ENCODE data around the gene COG1. TPM values are rescaled to one million over a fixed set of nuclear protein-coding genes. Genes with fewer than 3 reads are reported as not detected.

COG1 gene
- total RNA-seq, 1 donor from 2014 or later, result 17.1 TPM

DNA sequence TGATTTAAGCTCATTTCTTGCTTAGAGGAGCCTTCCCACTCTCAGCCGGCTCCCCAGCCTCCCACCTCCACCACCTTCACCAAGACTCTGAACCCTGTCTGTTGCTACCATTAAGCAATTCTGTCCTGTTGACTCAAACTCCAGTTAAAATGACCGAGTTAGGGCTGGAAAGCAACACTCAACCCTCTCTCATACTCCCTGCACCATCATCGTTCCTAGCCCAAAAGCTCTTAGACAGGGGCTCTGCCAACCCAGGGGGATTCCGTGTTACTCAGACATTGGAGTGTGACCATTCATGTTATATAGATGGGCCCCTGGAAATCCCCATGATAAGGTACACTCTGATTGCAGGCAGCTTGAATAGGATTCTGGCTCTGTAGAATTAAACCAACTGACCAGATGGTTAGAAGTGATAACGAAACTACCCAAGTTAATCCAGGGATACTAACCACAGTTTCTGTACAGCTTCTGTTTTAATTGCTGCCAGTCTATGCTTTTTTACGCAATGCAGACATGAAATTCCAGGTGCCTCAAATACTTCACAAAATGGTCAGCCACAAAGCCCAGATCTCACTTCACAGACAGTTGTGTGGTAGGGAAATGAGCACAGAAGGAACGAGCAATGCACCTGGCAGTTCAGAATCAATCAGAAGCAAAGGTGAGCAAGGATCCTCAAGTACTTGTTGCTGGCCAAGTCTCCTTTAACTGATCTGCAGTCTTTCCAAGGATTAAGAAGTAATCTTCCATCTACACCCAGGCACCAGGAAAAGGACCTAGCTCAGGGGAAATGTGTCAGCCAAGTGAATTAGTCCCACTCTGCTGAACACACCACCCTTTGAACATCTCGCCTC is 25.9 kb upstream of the COG1 start:
- no peak for DNase-seq (ENCODE audit: low read depth, low spot score)

GRCh38 chr17:73168667-73169066 is 24.2 kb upstream of the COG1 start:
- DNase-seq (ENCODE audit: low read depth, low spot score), result no peak

DNA sequence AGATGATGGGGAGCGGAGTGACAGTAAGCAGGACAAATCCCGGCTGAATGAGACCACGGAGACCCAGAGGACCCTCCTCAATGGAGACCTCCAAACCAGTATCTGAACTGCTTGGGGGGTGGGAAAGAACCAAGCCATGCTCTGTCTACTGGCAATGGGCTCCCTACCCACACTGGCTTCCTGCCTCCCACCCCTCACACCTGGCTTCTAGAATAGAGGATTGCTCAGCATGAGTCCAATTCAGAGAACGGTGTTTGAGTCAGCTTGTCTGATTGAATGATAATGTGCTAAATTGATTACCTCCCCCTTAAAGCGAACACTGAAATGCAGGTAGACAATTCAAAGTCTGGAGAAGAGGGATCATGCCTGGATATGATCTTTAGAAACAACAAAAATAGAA is 22.5 kb upstream of the COG1 start:
- DNase-seq (ENCODE audit: low read depth, low spot score), result no peak

DNA sequence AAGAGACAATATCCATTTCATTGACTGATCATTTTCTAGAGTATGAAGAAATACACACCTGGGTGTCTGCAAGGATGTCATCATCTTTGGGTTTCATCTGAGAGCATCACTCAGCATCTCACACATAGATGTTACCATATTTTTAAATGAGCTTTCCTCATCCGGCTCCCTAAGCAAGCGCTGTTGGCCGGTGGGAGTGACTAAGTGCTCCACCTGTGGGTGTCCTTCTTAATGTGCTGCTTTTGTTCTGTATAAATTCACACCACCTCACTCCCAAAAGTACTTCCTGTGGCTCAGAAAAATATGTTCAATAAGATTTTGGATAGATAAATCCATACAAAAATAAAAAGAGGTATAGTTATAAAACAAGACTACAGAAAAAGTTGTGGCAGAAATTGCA is 20.6 kb upstream of the COG1 start:
- DNase-seq (ENCODE audit: low read depth, low spot score), result no peak

DNA sequence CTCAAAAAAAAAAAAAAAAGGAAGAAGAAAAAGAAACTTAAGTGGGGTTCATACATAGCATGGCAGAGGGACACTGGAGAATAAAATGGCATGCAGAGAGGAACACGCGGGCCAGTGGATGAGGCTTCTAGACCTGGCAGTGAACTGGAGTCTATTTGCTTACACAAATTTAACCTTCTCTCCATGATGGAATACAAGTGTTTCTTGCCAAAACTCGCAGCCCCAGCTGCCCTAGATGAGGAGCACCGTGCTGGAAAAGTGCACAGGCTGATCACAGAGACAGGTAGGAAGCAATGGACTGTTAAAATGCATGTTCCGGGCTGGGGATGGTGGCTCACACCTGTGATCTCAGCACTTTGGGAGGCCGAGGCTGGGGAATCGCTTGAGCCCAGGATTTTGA is 18.7 kb upstream of the COG1 start:
- no peak for DNase-seq (ENCODE audit: low read depth, low spot score)

DNA sequence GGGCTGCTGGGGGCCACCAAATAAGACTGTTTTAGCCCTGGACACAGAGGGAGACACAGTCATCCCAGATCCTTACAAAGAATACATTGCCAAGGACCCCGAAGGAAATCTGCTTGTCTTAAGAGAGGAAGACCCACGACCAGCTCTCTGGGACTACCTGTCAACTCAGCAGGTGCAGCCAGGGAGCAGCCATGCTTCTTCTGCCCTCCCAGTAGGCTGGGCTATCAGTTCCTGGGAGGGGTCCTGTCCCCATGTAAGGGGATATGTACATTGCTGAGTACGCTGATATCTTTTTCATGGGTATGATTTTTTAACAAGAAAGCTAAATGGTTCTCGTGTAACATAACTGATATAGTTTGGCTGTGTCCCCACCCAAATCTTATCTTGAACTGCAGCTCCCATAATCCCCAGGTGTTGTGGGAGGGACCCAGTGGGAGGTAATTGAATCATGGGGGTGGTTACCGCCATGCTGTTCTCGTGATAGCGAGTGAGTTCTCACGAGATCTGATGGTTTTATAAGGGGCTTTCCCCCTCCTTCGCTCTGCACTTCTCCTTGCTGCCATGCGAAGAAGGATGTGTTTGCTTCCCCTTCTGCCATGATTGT is 16.8 kb upstream of the COG1 start:
- no peak for DNase-seq (ENCODE audit: low read depth, low spot score)

- DNase-seq (ENCODE audit: low read depth, low spot score), result no peak
Observed at GRCh38 chr17:73179387-73179786, 13.5 kb upstream of the COG1 start.

DNA sequence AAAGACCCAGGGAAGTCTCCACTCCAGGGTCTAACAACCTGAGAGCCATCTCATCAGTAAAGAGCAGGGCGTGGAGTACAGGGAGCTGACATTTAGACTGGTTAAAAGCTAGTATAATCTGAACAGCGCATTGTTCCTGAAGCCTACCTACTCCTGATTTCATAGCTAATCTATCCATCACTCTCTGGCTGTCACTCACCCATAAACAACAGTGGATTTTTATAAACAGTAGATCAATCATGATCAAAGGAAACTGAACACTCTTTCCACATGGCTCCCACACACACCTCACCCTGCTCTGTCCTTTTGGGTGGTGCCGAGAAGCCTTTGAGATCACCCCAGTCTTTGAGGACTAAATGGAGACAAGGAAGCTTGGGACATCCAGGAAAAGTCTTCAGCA is 13.0 kb upstream of the COG1 start:
- no peak for DNase-seq (ENCODE audit: low read depth, low spot score)

DNA sequence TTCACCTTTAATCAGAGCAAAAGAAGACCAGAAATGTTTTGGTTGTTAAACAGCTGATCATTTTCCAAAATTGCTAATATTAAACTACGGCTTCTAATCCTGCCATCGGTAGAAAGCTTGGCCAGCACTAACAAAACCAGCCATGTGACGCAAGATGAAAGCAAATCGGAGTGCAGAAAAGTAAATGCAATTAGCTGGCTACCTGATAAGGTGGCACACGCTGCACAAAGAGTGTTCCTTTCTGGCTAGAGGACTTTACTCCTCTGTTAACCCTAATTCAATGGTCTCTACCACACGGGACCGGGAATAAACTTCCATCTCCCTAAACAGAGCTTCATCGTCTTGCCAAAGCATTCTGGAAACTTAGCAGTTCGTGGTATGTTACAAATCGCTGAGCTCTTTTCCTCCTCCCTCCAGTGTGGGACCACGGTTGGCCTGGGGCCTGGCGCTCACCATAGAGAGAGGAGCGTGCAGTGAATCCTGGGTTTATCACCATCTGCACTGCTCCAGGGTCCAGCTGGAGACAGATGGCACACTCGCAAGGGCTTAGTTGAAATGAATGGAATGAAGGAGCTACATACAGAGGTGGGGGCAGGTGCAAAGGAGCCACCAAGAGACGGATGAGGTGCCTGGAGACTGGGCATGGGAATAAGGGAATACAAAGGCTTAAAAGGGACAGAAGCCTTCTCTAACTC is 10.1 kb upstream of the COG1 start:
- no peak for DNase-seq (ENCODE audit: low read depth, low spot score)

- no peak for DNase-seq (ENCODE audit: low read depth, low spot score)
Observed at GRCh38 chr17:73184136-73184993, 8.5 kb upstream of the COG1 start.

DNA sequence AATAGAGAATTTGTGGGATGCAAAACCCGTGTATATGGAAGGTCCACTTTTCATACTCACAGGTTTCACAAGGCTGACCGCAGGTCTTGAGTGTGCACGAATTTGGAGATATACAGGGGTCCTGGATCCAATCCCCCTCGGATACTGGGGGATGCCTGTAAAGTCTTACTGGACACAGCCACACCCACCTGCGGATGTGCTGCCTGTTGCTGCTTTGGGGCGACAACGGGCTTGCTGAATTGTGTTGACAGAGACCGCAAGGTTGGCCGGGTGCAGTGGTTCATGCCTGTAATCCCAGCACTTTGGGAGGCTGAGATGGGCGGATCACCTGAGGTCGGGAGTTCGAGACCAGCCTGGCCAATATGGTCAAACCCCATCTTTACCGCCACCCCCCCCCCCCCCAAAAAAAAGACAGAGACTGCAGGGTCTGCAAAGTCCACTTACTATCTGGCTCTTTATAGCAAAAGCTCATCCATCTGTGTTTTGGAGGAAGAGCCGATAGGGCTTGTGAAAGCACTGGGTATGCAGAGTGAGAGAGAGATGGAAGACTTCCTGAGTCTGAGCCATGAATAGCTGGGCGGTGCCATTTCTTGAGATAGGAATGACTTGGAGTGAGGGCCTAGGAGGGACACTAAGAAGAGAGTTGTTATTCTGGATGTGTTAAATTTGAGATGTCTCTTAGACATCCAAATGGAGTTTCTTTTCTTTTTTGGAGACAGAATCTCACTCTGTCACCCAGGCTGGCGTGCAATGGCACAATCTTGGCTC is 6.4 kb upstream of the COG1 start:
- no peak for DNase-seq (ENCODE audit: low read depth, low spot score)

DNA sequence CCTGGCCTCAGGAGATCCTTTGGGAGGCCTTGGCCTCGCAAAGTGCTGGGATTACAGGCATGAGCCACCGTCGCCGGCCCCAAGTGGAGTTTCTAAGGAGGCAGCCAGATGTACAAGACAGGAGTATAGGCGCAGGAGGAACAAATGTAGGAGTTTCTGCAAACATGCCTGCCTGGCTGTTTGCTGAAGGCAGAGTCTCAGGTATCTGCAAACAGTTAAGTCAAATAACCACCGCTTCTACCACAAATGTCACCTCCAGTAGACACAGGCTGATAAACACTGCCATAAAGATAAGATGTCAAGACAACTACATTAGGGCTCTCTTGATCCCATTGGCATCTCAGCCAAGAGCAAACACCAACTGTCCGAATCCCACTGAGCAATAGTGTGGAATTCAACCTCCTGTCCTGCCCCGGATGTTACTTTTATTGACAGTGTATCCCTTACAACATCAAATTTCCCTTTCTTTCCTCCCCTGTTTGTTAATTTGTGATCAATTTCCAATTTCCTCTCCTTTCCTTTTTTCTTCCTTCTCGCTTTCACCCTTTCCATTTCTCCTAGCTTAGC is 5.6 kb upstream of the COG1 start:
- no peak for DNase-seq (ENCODE audit: low read depth, low spot score)

DNA sequence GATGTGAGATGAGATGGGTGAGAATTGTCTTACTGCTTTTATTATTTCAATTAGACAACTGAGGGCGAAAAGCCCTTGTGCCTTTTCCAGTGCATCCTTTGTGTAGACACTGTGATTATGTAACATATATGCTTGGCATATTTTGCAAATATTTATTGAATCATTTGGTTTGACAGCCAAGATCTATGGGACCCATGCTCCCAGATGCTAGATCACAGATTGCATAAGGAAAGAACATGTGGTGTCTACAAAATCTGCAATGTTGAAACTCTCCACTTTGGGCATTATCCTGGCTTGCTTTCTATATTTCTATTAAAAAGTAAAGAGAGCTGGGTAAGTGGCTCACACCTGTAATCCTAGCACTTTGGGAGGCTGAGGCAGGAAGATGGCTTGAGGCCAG is 4.8 kb upstream of the COG1 start:
- no peak for DNase-seq (ENCODE audit: low read depth, low spot score)

DNA sequence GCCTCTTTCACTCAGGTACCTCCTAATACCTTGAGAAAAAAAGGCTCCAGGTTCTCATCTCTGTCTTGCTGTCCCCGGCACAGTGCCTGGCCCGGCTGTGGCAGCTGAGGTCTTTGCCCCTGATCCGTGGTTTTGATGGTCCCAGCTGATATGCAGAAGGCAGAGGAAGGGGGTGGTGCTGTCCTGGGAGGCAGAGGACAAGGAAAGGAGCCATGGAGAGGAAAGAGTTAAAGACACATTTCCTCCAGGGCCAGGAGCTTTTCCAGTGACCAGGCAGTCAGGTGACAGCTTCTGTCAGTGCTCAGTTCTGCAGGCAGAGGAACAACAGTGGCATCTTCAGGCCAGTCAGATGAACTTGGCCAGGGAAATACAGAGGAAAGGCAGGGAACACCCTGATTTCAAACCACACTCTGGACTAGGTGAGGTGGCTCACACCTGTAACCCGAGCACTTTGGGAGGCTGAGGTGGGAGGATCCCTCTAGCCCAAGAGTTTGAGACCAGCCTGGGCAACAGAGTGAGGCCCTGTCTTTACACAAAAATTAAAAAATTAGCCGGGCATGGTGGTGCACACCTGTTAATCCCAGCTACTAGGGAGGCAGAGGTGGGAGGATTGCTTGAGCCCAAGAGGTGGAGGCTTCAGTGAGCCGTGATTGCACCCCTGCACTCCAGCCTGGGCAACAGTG is 3.3 kb upstream of the COG1 start:
- no peak for DNase-seq (ENCODE audit: low read depth, low spot score)

GRCh38 chr17:73191443-73192205 is 1.2 kb upstream of the COG1 start:
- DNase-seq (ENCODE audit: low read depth, low spot score), result peak; percentile 30

- DNase-seq (ENCODE audit: low read depth, low spot score), result no peak
Observed at GRCh38 chr17:73192206-73192893, 505 bp upstream of the COG1 start.

GRCh38 chr17:73194514-73195222 is 1.8 kb downstream of the COG1 start:
- DNase-seq (ENCODE audit: low read depth, low spot score), result no peak

GRCh38 chr17:73196500-73196899 is 3.6 kb downstream of the COG1 start:
- DNase-seq (ENCODE audit: low read depth, low spot score), result no peak

Data from pulmonary artery endothelial cell (primary cell).